Measurements from ENCODE around the gene VTI1A. TPM values are rescaled to one million over a fixed set of nuclear protein-coding genes. Genes with fewer than 3 reads are reported as not detected.

VTI1A gene
- total RNA-seq, 2 experiments from 2014 or later = 27.1 to 33.4 TPM

- ChIA-PET CTCF (interaction anchor here (1.6 kb wide), 1 partner anchor 27 kb away, joined by 3 read pairs; no protein-coding TSS in a partner anchor), POLR2A (interaction anchor here (0.6 kb wide), 1 partner anchor 17 kb away, joined by 3 read pairs; no protein-coding TSS in a partner anchor)
- Mint-ChIP-seq H3K4me1 (no peaks in the 10 kb centered on the region), H3K9me3 (ENCODE audit: low read depth) (no peaks in the 10 kb centered on the region), H3K27me3 (no peaks in the 10 kb centered on the region), H3K36me3 (ENCODE audit: low read depth) (peaks cover 22% of the 10 kb centered on the region), H3K27ac (no peak overlapping the region), H3K4me3 (no peak overlapping the region)
- no peak for DNase-seq
- no peak for ATAC-seq
- intact Hi-C loops (cut with DNase I, micrococcal nuclease) = no loop called here
These were observed 216.5 kb downstream of the VTI1A start for GRCh38 chr10:112663234-112664125.

GRCh38 chr10:112666094-112666493, 219.1 kb downstream of the VTI1A start:
- H3K27me3 Mint-ChIP-seq = no peaks in the 10 kb centered on the region
- H3K36me3 Mint-ChIP-seq (ENCODE audit: low read depth) = peaks cover 34% of the 10 kb centered on the region
- ChIA-PET POLR2A (no interaction called here), CTCF (interaction anchor here (1.0 kb wide), 1 partner anchor 28 kb away, joined by 3 read pairs; no protein-coding TSS in a partner anchor)
- ATAC-seq = no peak
- no peak overlapping the region for H3K27ac Mint-ChIP-seq
- no peak for DNase-seq
- no peaks in the 10 kb centered on the region for H3K9me3 Mint-ChIP-seq (ENCODE audit: low read depth)
- intact Hi-C loops (cut with DNase I, micrococcal nuclease) = no loop called here
- H3K4me1 Mint-ChIP-seq = no peaks in the 10 kb centered on the region
- no peak overlapping the region for H3K4me3 Mint-ChIP-seq

- Mint-ChIP-seq H3K4me3 (no peak overlapping the region), H3K4me1 (no peaks in the 10 kb centered on the region), H3K36me3 (ENCODE audit: low read depth) (peaks cover 27% of the 10 kb centered on the region), H3K9me3 (ENCODE audit: low read depth) (no peaks in the 10 kb centered on the region), H3K27ac (no peak overlapping the region), H3K27me3 (no peaks in the 10 kb centered on the region)
- intact Hi-C loops (cut with DNase I, micrococcal nuclease) = no loop called here
- CTCF ChIA-PET = no interaction called here
- POLR2A ChIA-PET = no interaction called here
- DNase-seq (no peak), ATAC-seq (no peak)
These were observed 223.0 kb downstream of the VTI1A start for GRCh38 chr10:112669989-112670388.

- no peaks in the 10 kb centered on the region for H3K27me3 Mint-ChIP-seq
- ChIA-PET POLR2A (no interaction called here), CTCF (no interaction called here)
- H3K9me3 Mint-ChIP-seq (ENCODE audit: low read depth) = no peaks in the 10 kb centered on the region
- no peak for DNase-seq
- ATAC-seq = no peak
- intact Hi-C loops (cut with DNase I, micrococcal nuclease) = no loop called here
- no peak overlapping the region for H3K4me3 Mint-ChIP-seq
- no peaks in the 10 kb centered on the region for H3K4me1 Mint-ChIP-seq
- peaks cover 25% of the 10 kb centered on the region for H3K36me3 Mint-ChIP-seq (ENCODE audit: low read depth)
- no peak overlapping the region for H3K27ac Mint-ChIP-seq
These were observed 224.7 kb downstream of the VTI1A start for GRCh38 chr10:112671743-112672142.

- ChIA-PET POLR2A (no interaction called here), CTCF (no interaction called here)
- no peak for ATAC-seq
- Mint-ChIP-seq H3K9me3 (ENCODE audit: low read depth) (no peaks in the 10 kb centered on the region), H3K4me3 (no peak overlapping the region), H3K27me3 (no peaks in the 10 kb centered on the region), H3K36me3 (ENCODE audit: low read depth) (peaks cover 23% of the 10 kb centered on the region), H3K27ac (no peak overlapping the region), H3K4me1 (no peaks in the 10 kb centered on the region)
- no peak for DNase-seq
- intact Hi-C loops (cut with DNase I, micrococcal nuclease) = no loop called here
These were observed 225.7 kb downstream of the VTI1A start for GRCh38 chr10:112672706-112673105.

GRCh38 chr10:112675560-112676083, 228.6 kb downstream of the VTI1A start:
- DNase-seq (no peak), ATAC-seq (no peak)
- Mint-ChIP-seq H3K27ac (no peak overlapping the region), H3K9me3 (ENCODE audit: low read depth) (no peaks in the 10 kb centered on the region), H3K4me1 (no peaks in the 10 kb centered on the region), H3K36me3 (ENCODE audit: low read depth) (peaks cover 8% of the 10 kb centered on the region), H3K27me3 (no peaks in the 10 kb centered on the region), H3K4me3 (no peak overlapping the region)
- ChIA-PET POLR2A (no interaction called here), CTCF (no interaction called here)
- intact Hi-C loops (cut with DNase I, micrococcal nuclease) = no loop called here

- Mint-ChIP-seq H3K9me3 (ENCODE audit: low read depth) (no peaks in the 10 kb centered on the region), H3K27ac (no peak overlapping the region), H3K36me3 (ENCODE audit: low read depth) (peaks cover 4% of the 10 kb centered on the region), H3K4me1 (no peaks in the 10 kb centered on the region), H3K4me3 (no peak overlapping the region), H3K27me3 (no peaks in the 10 kb centered on the region)
- DNase-seq = no peak
- CTCF ChIA-PET = no interaction called here
- no peak for ATAC-seq
- intact Hi-C loops (cut with DNase I, micrococcal nuclease) = no loop called here
- POLR2A ChIA-PET = no interaction called here
These were observed 230.7 kb downstream of the VTI1A start for GRCh38 chr10:112677689-112678088.

- Mint-ChIP-seq H3K4me1 (no peaks in the 10 kb centered on the region), H3K27ac (no peak overlapping the region), H3K36me3 (ENCODE audit: low read depth) (peaks cover 1% of the 10 kb centered on the region), H3K9me3 (ENCODE audit: low read depth) (no peaks in the 10 kb centered on the region), H3K4me3 (no peak overlapping the region), H3K27me3 (no peaks in the 10 kb centered on the region)
- intact Hi-C loops (cut with DNase I, micrococcal nuclease) = no loop called here
- DNase-seq (no peak), ATAC-seq (no peak)
- CTCF ChIA-PET = no interaction called here
- POLR2A ChIA-PET = no interaction called here
These were observed 231.6 kb downstream of the VTI1A start for GRCh38 chr10:112678581-112678980.

GRCh38 chr10:112678987-112679386, 232.0 kb downstream of the VTI1A start:
- H3K27me3 Mint-ChIP-seq = no peaks in the 10 kb centered on the region

GRCh38 chr10:112679392-112679791, 232.4 kb downstream of the VTI1A start:
- ATAC-seq = no peak
- Mint-ChIP-seq H3K4me1 (no peaks in the 10 kb centered on the region), H3K27ac (no peak overlapping the region), H3K27me3 (no peaks in the 10 kb centered on the region), H3K9me3 (ENCODE audit: low read depth) (no peaks in the 10 kb centered on the region), H3K4me3 (no peak overlapping the region), H3K36me3 (ENCODE audit: low read depth) (peaks cover 1% of the 10 kb centered on the region)
- ChIA-PET CTCF (no interaction called here), POLR2A (no interaction called here)
- intact Hi-C loops (cut with DNase I, micrococcal nuclease) = no loop called here
- DNase-seq = no peak

More at GRCh38 chr10:112678987-112679386, 232.0 kb downstream of the VTI1A start:
- Mint-ChIP-seq H3K27ac (no peak overlapping the region), H3K4me3 (no peak overlapping the region), H3K9me3 (ENCODE audit: low read depth) (no peaks in the 10 kb centered on the region), H3K4me1 (no peaks in the 10 kb centered on the region), H3K36me3 (ENCODE audit: low read depth) (peaks cover 1% of the 10 kb centered on the region)
- POLR2A ChIA-PET = no interaction called here
- intact Hi-C loops (cut with DNase I, micrococcal nuclease) = no loop called here
- ATAC-seq = no peak
- CTCF ChIA-PET = no interaction called here
- no peak for DNase-seq

GRCh38 chr10:112680586-112680985, 233.6 kb downstream of the VTI1A start:
- Mint-ChIP-seq H3K27ac (no peak overlapping the region), H3K4me3 (no peak overlapping the region), H3K36me3 (ENCODE audit: low read depth) (peaks cover 1% of the 10 kb centered on the region), H3K27me3 (no peaks in the 10 kb centered on the region), H3K9me3 (ENCODE audit: low read depth) (no peaks in the 10 kb centered on the region), H3K4me1 (no peaks in the 10 kb centered on the region)
- no peak for ATAC-seq
- no peak for DNase-seq
- ChIA-PET CTCF (no interaction called here), POLR2A (interaction anchor here (0.6 kb wide), 1 partner anchor 16 kb away, joined by 3 read pairs; no protein-coding TSS in a partner anchor)
- intact Hi-C loops (cut with DNase I, micrococcal nuclease) = no loop called here

- intact Hi-C loops (cut with DNase I, micrococcal nuclease) = no loop called here
- H3K36me3 Mint-ChIP-seq (ENCODE audit: low read depth) = peaks cover 2% of the 10 kb centered on the region
- H3K4me1 Mint-ChIP-seq = no peaks in the 10 kb centered on the region
- H3K27me3 Mint-ChIP-seq = no peaks in the 10 kb centered on the region
- no peak overlapping the region for H3K27ac Mint-ChIP-seq
- CTCF ChIA-PET = interaction anchor here (0.6 kb wide), 1 partner anchor 1131 kb away, joined by 3 read pairs; no protein-coding TSS in a partner anchor
- no peak for DNase-seq
- ATAC-seq = no peak
- H3K9me3 Mint-ChIP-seq (ENCODE audit: low read depth) = no peaks in the 10 kb centered on the region
- no peak overlapping the region for H3K4me3 Mint-ChIP-seq
- POLR2A ChIA-PET = no interaction called here
These were observed 240.6 kb downstream of the VTI1A start for GRCh38 chr10:112687647-112688046.
